Measurements from ENCODE around the gene ACAT1. TPM values are rescaled to one million over a fixed set of nuclear protein-coding genes. Genes with fewer than 3 reads are reported as not detected.
"Not testable (repeated sequence)": the region's sequence is repeated elsewhere in the genome, so short reads cannot be mapped to it uniquely, and the experiment has no call there.

Gene ACAT1
- total RNA-seq, 1 experiment from 2014 or later = 31.4 TPM

DNA sequence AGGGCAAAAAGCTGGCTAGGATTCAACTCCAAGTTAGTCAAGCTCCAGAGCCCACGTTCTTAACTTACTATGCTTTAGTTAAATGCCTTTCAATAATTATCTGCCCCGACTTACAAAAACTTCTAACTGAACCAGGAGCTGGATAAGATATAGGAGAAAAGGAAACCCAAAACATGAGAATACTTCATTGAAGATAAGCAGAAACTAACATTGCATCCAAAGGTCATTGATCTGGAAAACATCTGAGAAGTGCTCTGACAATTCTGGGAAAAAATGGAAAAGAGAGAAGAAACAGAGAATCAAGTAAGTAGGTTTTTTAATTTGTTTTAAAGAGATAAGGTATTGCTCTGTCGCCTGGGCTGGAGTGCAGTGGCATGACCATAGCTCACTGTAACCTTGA is 27.2 kb downstream of the ACAT1 start (continued):
- TF ChIP-seq, protein P1, sequence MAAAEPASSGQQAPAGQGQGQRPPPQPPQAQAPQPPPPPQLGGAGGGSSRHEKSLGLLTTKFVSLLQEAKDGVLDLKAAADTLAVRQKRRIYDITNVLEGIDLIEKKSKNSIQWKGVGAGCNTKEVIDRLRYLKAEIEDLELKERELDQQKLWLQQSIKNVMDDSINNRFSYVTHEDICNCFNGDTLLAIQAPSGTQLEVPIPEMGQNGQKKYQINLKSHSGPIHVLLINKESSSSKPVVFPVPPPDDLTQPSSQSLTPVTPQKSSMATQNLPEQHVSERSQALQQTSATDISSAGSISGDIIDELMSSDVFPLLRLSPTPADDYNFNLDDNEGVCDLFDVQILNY (CRISPR knock-in tag; IDR thresholded peaks at IDR 0.05) = no peak
- no peak for TF ChIP-seq E2F4 (CRISPR knock-in tag; IDR thresholded peaks at IDR 0.05; ENCODE audit: borderline replicate concordance, low read depth)
- no peak for TF ChIP-seq ZMAT4 (CRISPR knock-in tag; IDR thresholded peaks at IDR 0.05)
- TF ChIP-seq ARID4B (CRISPR knock-in tag; IDR thresholded peaks at IDR 0.05; ENCODE audit: borderline replicate concordance) = no peak
- TF ChIP-seq GRHL2 (CRISPR knock-in tag; IDR thresholded peaks at IDR 0.05; ENCODE audit: insufficient replicate concordance, severe bottlenecking) = no peak
- no peak for TF ChIP-seq NFE2L1 (CRISPR knock-in tag; IDR thresholded peaks at IDR 0.05)
- no peak for TF ChIP-seq ZBTB43 (CRISPR knock-in tag; IDR thresholded peaks at IDR 0.05)

GRCh38 chr11:108154591-108154990 is 33.2 kb downstream of the ACAT1 start:
- ChIA-PET CTCF (no interaction called here), POLR2A (no interaction called here)
- Mint-ChIP-seq H3K27me3 (ENCODE audit: low read depth) (no peaks in the 10 kb centered on the region), H3K9me3 (no peaks in the 10 kb centered on the region), H3K4me3 (no peak overlapping the region), H3K4me1 (no peaks in the 10 kb centered on the region), H3K27ac (no peak overlapping the region), H3K36me3 (peaks cover 49% of the 10 kb centered on the region)
- DNase-seq (ENCODE audit: low spot score) (no peak), ATAC-seq (no peak)
- TF ChIP-seq ZNF423 (CRISPR knock-in tag; IDR thresholded peaks at IDR 0.05) (no peak), ZNF263 (CRISPR knock-in tag; IDR thresholded peaks at IDR 0.05; ENCODE audit: low read depth) (no peak), ZNF671 (CRISPR knock-in tag; IDR thresholded peaks at IDR 0.05) (no peak), NR2C2 (CRISPR knock-in tag; IDR thresholded peaks at IDR 0.05) (no peak), KAT7 (CRISPR knock-in tag; IDR thresholded peaks at IDR 0.05; ENCODE audit: borderline replicate concordance) (no peak), ZNF317 (CRISPR knock-in tag; IDR thresholded peaks at IDR 0.05; ENCODE audit: borderline replicate concordance, low read depth) (no peak), FOXP1 (CRISPR knock-in tag; IDR thresholded peaks at IDR 0.05; ENCODE audit: borderline replicate concordance) (no peak), FOXK1 (CRISPR knock-in tag; IDR thresholded peaks at IDR 0.05) (no peak)

- CTCF ChIA-PET = no interaction called here
- TF ChIP-seq HMGA2 (CRISPR knock-in tag; IDR thresholded peaks at IDR 0.05) (no peak), EMX1 (CRISPR knock-in tag; IDR thresholded peaks at IDR 0.05) (no peak), ETV6 (CRISPR knock-in tag; IDR thresholded peaks at IDR 0.05) (no peak), CBFB (CRISPR knock-in tag; IDR thresholded peaks at IDR 0.05; ENCODE audit: low read depth) (no peak), TP53 (CRISPR knock-in tag; IDR thresholded peaks at IDR 0.05) (no peak), CREB1 (CRISPR knock-in tag; IDR thresholded peaks at IDR 0.05) (no peak)
- Mint-ChIP-seq H3K36me3 (peaks cover 40% of the 10 kb centered on the region), H3K4me3 (no peak overlapping the region), H3K27me3 (ENCODE audit: low read depth) (no peaks in the 10 kb centered on the region), H3K27ac (no peak overlapping the region), H3K4me1 (no peaks in the 10 kb centered on the region), H3K9me3 (no peaks in the 10 kb centered on the region)
- DNase-seq (ENCODE audit: low spot score) (no peak), ATAC-seq (no peak)
- POLR2A ChIA-PET = no interaction called here
Measured at GRCh38 chr11:108160970-108161566, 39.7 kb downstream of the ACAT1 start.

GRCh38 chr11:108162878-108163277 is 41.5 kb downstream of the ACAT1 start:
- CTCF ChIA-PET; H3K4me1 Mint-ChIP-seq; POLR2A ChIA-PET; H3K27me3 Mint-ChIP-seq (ENCODE audit: low read depth); H3K9me3 Mint-ChIP-seq; DNase-seq (ENCODE audit: low spot score); H3K4me3 Mint-ChIP-seq; ATAC-seq; H3K27ac Mint-ChIP-seq: not testable (repeated sequence)
- H3K36me3 Mint-ChIP-seq = peaks cover 47% of the 10 kb centered on the region
